Prostate gland (tissue), 2 donors: Measurements from ENCODE around the gene WWC2. TPM values are rescaled to one million over a fixed set of nuclear protein-coding genes. Genes with fewer than 3 reads are reported as not detected.
A peak's percentile ranks its signal among the peaks of the same experiment; 100 is the strongest.

ENCODE experiments used
- DNase-seq: peaks from one replicate; pipeline ENCODE4 v3.0.0-alpha.2; 2019; ENCODE audit warnings: low spot score
- H3K27ac ChIP-seq, 2 donors: fragments of 200-600 bp; sonication (generic); 2 replicates each; pipeline ENCODE4 v1.5.1; 2017 to 2019
- H3K27me3 ChIP-seq: fragments of 200-600 bp; sonication (generic); replicated peaks from 2 replicates; pipeline ENCODE4 v1.5.1; 2019; ENCODE audit not compliant: insufficient read depth
- H3K36me3 ChIP-seq, 2 donors: fragments of 200-600 bp; sonication (generic); 1 replicate in 1 of 2; 2 replicates in 1 of 2; pipeline versions ENCODE4 v1.5.1 to v1.8.1; 2017 to 2019
- H3K4me1 ChIP-seq: fragments of 200-600 bp; sonication (generic); replicated peaks from 2 replicates; pipeline ENCODE4 v1.5.1; 2019
- H3K4me3 ChIP-seq, 2 donors: fragments of 200-600 bp; sonication (generic); 2 replicates each; pipeline ENCODE4 v1.5.1; 2017 to 2019
- H3K9me3 ChIP-seq: fragments of 200-600 bp; sonication (generic); 2 replicates; pipeline ENCODE4 v1.5.1; 2017
- CTCF ChIP-seq, 4 experiments: fragments of 200-600 bp in 2 of 4; fragments of 450-650 bp in 2 of 4; sonication (generic) in 2 of 4; IDR thresholded peaks; 1 replicate in 3 of 4; 2 replicates in 1 of 4; pipeline ENCODE4 v1.5.1; 2016 to 2019; ENCODE audit warnings: antibody characterized with exemption in 4 of 4, mild to moderate bottlenecking in 2 of 4, moderate library complexity in 2 of 4
- POLR2A ChIP-seq: fragments of 450-650 bp; IDR thresholded peaks from one replicate; pipeline ENCODE4 v1.6.1; 2016; ENCODE audit warnings: antibody characterized with exemption, mild to moderate bottlenecking
- POLR2AphosphoS5 ChIP-seq: sonication (generic); formaldehyde crosslinking; IDR thresholded peaks from one replicate; pipeline ENCODE4 v1.6.1; 2017; ENCODE audit warnings: antibody characterized with exemption
- WGBS: methylation state at CpG from one replicate; pipeline ENCODE4 v1.1.5; 2018; 5-methylcytosine and 5-hydroxymethylcytosine counted together
- intact Hi-C: fragments of 100-400 bp; cut with DNase I; formaldehyde crosslinking; loops from one replicate; pipeline ENCODE4 v1.14.2; 2022
- total RNA-seq, 2 donors: library from RNA; depleted of rRNA; stranded (reverse); fragments of >200 nt; gene quantifications; one replicate each; pipeline ENCODE4 v1.1.0, GENCODE V29; 2016

WWC2 gene
- total RNA-seq, 2 donors from 2014 or later = 17.6 to 44.1 TPM

GRCh38 chr4:183260491-183261151 is 161.6 kb downstream of the WWC2 start:
- Histone ChIP-seq H3K4me1 (peaks cover 12% of the 10 kb centered on the region), H3K36me3 (no peaks in the 10 kb centered on the region), H3K27me3 (no peaks in the 10 kb centered on the region), H3K27ac (peak overlapping the region in 1 of 2 donors; percentile 67), H3K4me3 (no peak overlapping the region), H3K9me3 (no peaks in the 10 kb centered on the region)
- DNase-seq = peak; percentile 66
- TF ChIP-seq POLR2A = no peak
- TF ChIP-seq POLR2AphosphoS5 = peak; percentile 83
- 80% methylated on average over 10 of the region's 10 CpGs for WGBS
- intact Hi-C loops = loop anchor here (5.0 kb wide), 1 partner anchor 323 kb away; no protein-coding TSS in a partner anchor

- intact Hi-C loops = loop anchor here (1.0 to 5.0 kb wide), 2 partner anchors 189 to 325 kb away; no protein-coding TSS in a partner anchor
- H3K4me3 ChIP-seq = no peak overlapping the region
- TF ChIP-seq POLR2AphosphoS5 (peak; percentile 44), POLR2A (no peak), CTCF (IDR thresholded peaks at IDR 0.05) (peak; percentile 75 to 91 (median 81))
- peak overlapping the region; percentile 60 to 67 for H3K27ac ChIP-seq
- peaks cover 6% of the 10 kb centered on the region for H3K4me1 ChIP-seq
- no peaks in the 10 kb centered on the region for H3K36me3 ChIP-seq
- 10% methylated on average over 7 of the region's 7 CpGs for WGBS
- DNase-seq = peak; percentile 76
- H3K27me3 ChIP-seq = no peaks in the 10 kb centered on the region
- no peaks in the 10 kb centered on the region for H3K9me3 ChIP-seq
These were observed 163.1 kb downstream of the WWC2 start for GRCh38 chr4:183261953-183262775.

- intact Hi-C loops = loop anchor here (1.0 to 5.0 kb wide), 2 partner anchors 189 to 325 kb away; no protein-coding TSS in a partner anchor
- no peak overlapping the region for H3K4me3 ChIP-seq
- no peak for DNase-seq
- H3K27ac ChIP-seq = no peak overlapping the region
- H3K4me1 ChIP-seq = peaks cover 6% of the 10 kb centered on the region
- no peaks in the 10 kb centered on the region for H3K9me3 ChIP-seq
- no peaks in the 10 kb centered on the region for H3K27me3 ChIP-seq
- TF ChIP-seq CTCF (IDR thresholded peaks at IDR 0.05) (no peak), POLR2A (no peak), POLR2AphosphoS5 (no peak)
- H3K36me3 ChIP-seq = no peaks in the 10 kb centered on the region
- WGBS = 39% methylated on average over 6 of the region's 6 CpGs
These were observed 163.7 kb downstream of the WWC2 start for GRCh38 chr4:183262776-183263100.

- no peak for DNase-seq
- intact Hi-C loops = loop anchor here (5.0 kb wide), 1 partner anchor 327 kb away; no protein-coding TSS in a partner anchor
- no peaks in the 10 kb centered on the region for H3K27me3 ChIP-seq
- peaks cover 6% of the 10 kb centered on the region for H3K4me1 ChIP-seq
- H3K9me3 ChIP-seq = no peaks in the 10 kb centered on the region
- WGBS = 74% methylated on average over 8 of the region's 8 CpGs
- no peak overlapping the region for H3K4me3 ChIP-seq
- TF ChIP-seq POLR2A = no peak
- no peak for TF ChIP-seq POLR2AphosphoS5
- TF ChIP-seq CTCF (IDR thresholded peaks at IDR 0.05) = no peak
- H3K27ac ChIP-seq = no peak overlapping the region
- H3K36me3 ChIP-seq = no peaks in the 10 kb centered on the region
These were observed 164.8 kb downstream of the WWC2 start for GRCh38 chr4:183263787-183264386.

- Histone ChIP-seq H3K4me1 (peaks cover 6% of the 10 kb centered on the region), H3K36me3 (no peaks in the 10 kb centered on the region), H3K9me3 (no peaks in the 10 kb centered on the region), H3K27ac (no peak overlapping the region), H3K4me3 (no peak overlapping the region), H3K27me3 (no peaks in the 10 kb centered on the region)
- no peak for TF ChIP-seq CTCF (IDR thresholded peaks at IDR 0.05)
- TF ChIP-seq POLR2A = no peak
- no peak for TF ChIP-seq POLR2AphosphoS5
- intact Hi-C loops = loop anchor here (5.0 kb wide), 1 partner anchor 327 kb away; no protein-coding TSS in a partner anchor
- 92% methylated on average over 1 of the region's 1 CpG for WGBS
- DNase-seq = no peak
These were observed 165.6 kb downstream of the WWC2 start for GRCh38 chr4:183264614-183265013.
